ENCODE measurements around the gene CPVL. TPM values are rescaled to one million over a fixed set of nuclear protein-coding genes. Genes with fewer than 3 reads are reported as not detected.

The CPVL gene
- total and polyA plus RNA-seq, 2 of the 8 experiments (the other 6 are each of a cell fraction or from before 2014, with no cell fraction given) = 40.0 to 55.0 TPM

DNA sequence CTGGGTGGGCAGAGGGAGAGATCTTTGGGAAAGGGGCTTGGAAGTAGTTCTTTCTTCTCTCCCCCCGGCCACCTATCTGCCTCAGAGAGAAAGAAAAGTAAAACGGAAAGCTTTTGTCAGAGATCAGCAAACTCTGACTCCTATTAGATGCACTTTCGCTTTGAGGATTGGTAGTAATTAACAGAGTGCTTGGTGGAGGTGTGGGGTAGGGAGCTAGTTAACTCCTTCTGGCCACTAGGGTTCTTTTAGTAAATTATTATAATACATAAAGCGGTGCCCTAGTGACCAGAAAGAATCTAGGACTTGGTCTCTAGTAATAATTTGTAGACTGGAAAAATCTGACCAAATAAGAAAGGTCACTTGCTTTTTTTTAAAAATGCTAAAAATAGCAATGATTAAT is 54.6 kb downstream of the CPVL start:
- no peak overlapping the region for H3K18ac ChIP-seq (ENCODE audit: extremely low read depth, low read length)
- no peak overlapping the region for H4K5ac ChIP-seq (ENCODE audit: insufficient read length, low read depth, low read length)
- no peak overlapping the region for H3K23ac ChIP-seq (ENCODE audit: insufficient read length)
- peaks cover 0 to 2% (median 0%) of the 10 kb centered on the region in 4 experiments; a peak in 2 of 7 replicates for H3K4me1 ChIP-seq (replicated peaks in 1 of 4; ENCODE audit: control insufficient read depth in 3 of 4, insufficient read depth in 4 of 4, low read length in 3 of 4)
- 0 out of 4 replicates have a peak overlapping the region, but pooled peaks of 1 of the 2 experiments have one; percentile 5 for H3K4me2 ChIP-seq (ENCODE audit: insufficient read depth in 1 of 2, low read depth in 2 of 2, low read length in 2 of 2)
- TF ChIP-seq, protein P1, sequence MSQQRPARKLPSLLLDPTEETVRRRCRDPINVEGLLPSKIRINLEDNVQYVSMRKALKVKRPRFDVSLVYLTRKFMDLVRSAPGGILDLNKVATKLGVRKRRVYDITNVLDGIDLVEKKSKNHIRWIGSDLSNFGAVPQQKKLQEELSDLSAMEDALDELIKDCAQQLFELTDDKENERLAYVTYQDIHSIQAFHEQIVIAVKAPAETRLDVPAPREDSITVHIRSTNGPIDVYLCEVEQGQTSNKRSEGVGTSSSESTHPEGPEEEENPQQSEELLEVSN (IDR thresholded peaks at IDR 0.05) = no peak
- TF ChIP-seq JUND (IDR thresholded peaks at IDR 0.05; ENCODE audit: low read length) (no peak), NANOG (IDR thresholded peaks at IDR 0.05; ENCODE audit: insufficient read depth, low read depth, low read length, poor library complexity, severe bottlenecking) (no peak), KDM5A (IDR thresholded peaks at IDR 0.05; ENCODE audit: low read length) (no peak), TAF1 (IDR thresholded peaks at IDR 0.05; ENCODE audit: low read depth, low read length) (no peak), RAD21 (IDR thresholded peaks at IDR 0.05 in 1 of 2, conservative IDR thresholded peaks at IDR 0.05 in 1 of 2; ENCODE audit: low read depth in 2 of 2, low read length in 2 of 2) (no peak), SIRT6 (IDR thresholded peaks at IDR 0.05; ENCODE audit: low read length) (no peak), MAFK (IDR thresholded peaks at IDR 0.05; ENCODE audit: low read depth, low read length) (no peak), BACH1 (IDR thresholded peaks at IDR 0.05; ENCODE audit: low read length) (no peak), SP1 (IDR thresholded peaks at IDR 0.05; ENCODE audit: low read depth, low read length) (no peak)
- TF ChIP-seq, protein P2, sequence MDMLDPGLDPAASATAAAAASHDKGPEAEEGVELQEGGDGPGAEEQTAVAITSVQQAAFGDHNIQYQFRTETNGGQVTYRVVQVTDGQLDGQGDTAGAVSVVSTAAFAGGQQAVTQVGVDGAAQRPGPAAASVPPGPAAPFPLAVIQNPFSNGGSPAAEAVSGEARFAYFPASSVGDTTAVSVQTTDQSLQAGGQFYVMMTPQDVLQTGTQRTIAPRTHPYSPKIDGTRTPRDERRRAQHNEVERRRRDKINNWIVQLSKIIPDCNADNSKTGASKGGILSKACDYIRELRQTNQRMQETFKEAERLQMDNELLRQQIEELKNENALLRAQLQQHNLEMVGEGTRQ (IDR thresholded peaks at IDR 0.05; ENCODE audit: low read length) = no peak
- no peaks in the 10 kb centered on the region for H3K79me1 ChIP-seq (ENCODE audit: low read depth, low read length)
- no peaks in the 10 kb centered on the region for H3K9me3 ChIP-seq (ENCODE audit: insufficient read depth in 2 of 2, low read depth in 1 of 2, low read length in 1 of 2)
- no peak overlapping the region for H2BK12ac ChIP-seq (ENCODE audit: low read depth, low read length)
- ChIA-PET CTCF (ENCODE audit: partially characterized antibody) (interaction anchor here (1.1 to 28.4 kb wide), 6 partner anchors 9 to 165 kb away, joined by 3 to 692 read pairs (median 18); partner anchors contain the start of gene TRIL), POLR2A (ENCODE audit: partially characterized antibody) (no interaction called here)
- FAIRE-seq (no peak), DNase-seq (ENCODE audit: low read depth in 1 of 2, low spot score in 2 of 2) (no peak)
- H2AK5ac ChIP-seq (ENCODE audit: low read depth, low read length) = no peak overlapping the region
- no peak overlapping the region for H2BK20ac ChIP-seq (ENCODE audit: low read length)
- no peaks in the 10 kb centered on the region for H4K20me1 ChIP-seq (replicated peaks in 1 of 2; ENCODE audit: control insufficient read depth in 1 of 2, insufficient read depth in 2 of 2, low read length in 2 of 2)
- no peaks in the 10 kb centered on the region for H3K23me2 ChIP-seq (ENCODE audit: low read depth, low read length)
- no peaks in the 10 kb centered on the region for H3K27me3 ChIP-seq (replicated peaks in 1 of 4; ENCODE audit: control insufficient read depth in 3 of 4, extremely low read depth in 1 of 4, insufficient read depth in 3 of 4, low read length in 3 of 4)
- no peak overlapping the region for H4K91ac ChIP-seq (replicated peaks; ENCODE audit: insufficient read length, low read length)
- H3K56ac ChIP-seq (replicated peaks; ENCODE audit: insufficient read length, low read depth, low read length) = no peak overlapping the region
- no peak overlapping the region for H3K9ac ChIP-seq (replicated peaks in 1 of 4; ENCODE audit: extremely low read depth in 1 of 4, low read depth in 3 of 4, low read length in 3 of 4)
- H3K14ac ChIP-seq (ENCODE audit: insufficient read length) = no peak overlapping the region
- H3K4me3 ChIP-seq (ENCODE audit: extremely low read depth in 1 of 4, insufficient read depth in 2 of 4, low read depth in 3 of 4, low read length in 4 of 4) = no peak overlapping the region
- no peak overlapping the region for H2BK120ac ChIP-seq (replicated peaks; ENCODE audit: low read depth, low read length)
- H3K27ac ChIP-seq (ENCODE audit: low read depth, low read length) = no peak overlapping the region
- WGBS, 2 experiments (ENCODE audit: extremely low coverage in 1 of 2, insufficient coverage in 1 of 2, insufficient read length in 1 of 2, insufficient replicate concordance in 2 of 2, low coverage in 1 of 2, low lambda C conversion rate in 2 of 2, missing lambda C conversion rate in 1 of 2) = 62% methylated on average over 4 of the region's 4 CpGs; no CpG with 5 or more reads in 1 of the 2 experiments
- H4K8ac ChIP-seq (ENCODE audit: extremely low read depth, insufficient read depth, low read length) = no peak overlapping the region
- no peaks in the 10 kb centered on the region for H3K36me3 ChIP-seq (ENCODE audit: control insufficient read depth in 2 of 4, insufficient read depth in 4 of 4, low read length in 3 of 4)
- H2BK5ac ChIP-seq (ENCODE audit: low read depth, low read length) = no peak overlapping the region
- no peak overlapping the region for H2AFZ ChIP-seq (ENCODE audit: low read length)
- no peaks in the 10 kb centered on the region for H3K79me2 ChIP-seq (ENCODE audit: control insufficient read depth in 1 of 2, insufficient read depth in 2 of 2, low read length in 2 of 2)
- no peak overlapping the region for H3K4ac ChIP-seq (replicated peaks; ENCODE audit: insufficient read length, low read depth, low read length)
- no peak overlapping the region for H2BK15ac ChIP-seq (ENCODE audit: low read length)

Measured in H1 (cell line).